MM.1S (cell line): ENCODE measurements around the gene LRRC45.

Source experiments
- CTCF ChIP-seq: fragments of 300-600 bp; sonication (generic); IDR thresholded peaks from 2 replicates; pipeline ENCODE4 v1.5.1; 2016; ENCODE audit warnings: antibody characterized with exemption, low read length, mixed read lengths
- EZH2 ChIP-seq: fragments of 300-600 bp; sonication (generic); optimal IDR thresholded peaks from 2 replicates; pipeline ENCODE3; 2017; ENCODE audit warnings: low read depth, mild to moderate bottlenecking, antibody characterized with exemption, low read length, mixed read lengths

GRCh38 chr17:82062984-82063368, 39.9 kb downstream of the LRRC45 start:
- TF ChIP-seq CTCF (no peak), EZH2 (no peak)
